ENCODE data around the gene PRKCH. TPM values are rescaled to one million over a fixed set of nuclear protein-coding genes. Genes with fewer than 3 reads are reported as not detected.

Gene PRKCH
- total and polyA plus RNA-seq, 2 donors (not counting 3 experiments of a cell fraction or from before 2014, with no cell fraction given), result 97.7 to 103 TPM

GRCh38 chr14:61557854-61558253 lies 236.5 kb downstream of the PRKCH start:
- no peak overlapping the region for H2AFZ ChIP-seq (ENCODE audit: low read depth, low read length)
- H3K79me2 ChIP-seq (ENCODE audit: control insufficient read depth, insufficient read depth, low read length), result no peaks in the 10 kb centered on the region
- H4K20me1 ChIP-seq (replicated peaks; ENCODE audit: control insufficient read depth, extremely low read depth, insufficient read depth, low read length), result no peaks in the 10 kb centered on the region
- dilution Hi-C loops (cut with MboI; ENCODE audit: extremely low pct_ligation_motif_present, low sequenced_read_pairs), result no loop called here
- ChIA-PET POLR2A (interaction anchor here (0.5 kb wide), 1 partner anchor 107 kb away, joined by 3 read pairs; no protein-coding TSS in a partner anchor), CTCF (interaction anchor here (0.9 to 1.9 kb wide), 3 partner anchors 46 to 82 kb away, joined by 3 to 7 read pairs (median 3); no protein-coding TSS in a partner anchor)
- H3K9ac ChIP-seq (replicated peaks; ENCODE audit: extremely low read depth, insufficient read depth, low read length), result no peak overlapping the region
- no peak overlapping the region for H3K27ac ChIP-seq (ENCODE audit: insufficient read depth, low read depth, low read length)
- H3K4me1 ChIP-seq (ENCODE audit: control insufficient read depth, extremely low read depth, insufficient read depth, low read length), result peaks cover 24% of the 10 kb centered on the region
- BruUV-seq (replicated peaks), result no TSS peak
- intact Hi-C loops (cut with micrococcal nuclease), result no loop called here
- no peak for DNase-seq (ENCODE audit: low read depth, low spot score)
- no peak for FAIRE-seq
- H3K9me3 ChIP-seq (replicated peaks; ENCODE audit: control insufficient read depth, insufficient read depth, low read length), result no peaks in the 10 kb centered on the region
- no peaks in the 10 kb centered on the region for H3K27me3 ChIP-seq (ENCODE audit: control insufficient read depth in 2 of 2, insufficient read depth in 2 of 2, low read length in 2 of 2)
- H3K9me1 ChIP-seq (replicated peaks; ENCODE audit: control insufficient read depth, extremely low read depth, insufficient read depth, low read length), result no peaks in the 10 kb centered on the region
- no peak overlapping the region for H3K4me3 ChIP-seq (replicated peaks in 1 of 3; ENCODE audit: insufficient read depth in 1 of 3, low read depth in 1 of 3, low read length in 3 of 3)
- no peak overlapping the region for H3K4me2 ChIP-seq (ENCODE audit: insufficient read depth, low read length)
- TF ChIP-seq POLR2A (IDR thresholded peaks at IDR 0.05; ENCODE audit: low read depth, low read length) (no peak), MYC (IDR thresholded peaks at IDR 0.05; ENCODE audit: low read depth, low read length) (no peak), EZH2 (IDR thresholded peaks at IDR 0.05; ENCODE audit: borderline replicate concordance, low read depth, low read length, severe bottlenecking) (no peak), MAX (IDR thresholded peaks at IDR 0.05; ENCODE audit: insufficient read depth, insufficient read length) (no peak), GATA2 (IDR thresholded peaks at IDR 0.05; ENCODE audit: insufficient read depth, insufficient read length, low read depth, low read length) (no peak), FOS (IDR thresholded peaks at IDR 0.05; ENCODE audit: borderline replicate concordance, insufficient read depth, low read length) (no peak), CTCF (IDR thresholded peaks at IDR 0.05; ENCODE audit: extremely low read depth in 1 of 2, insufficient read depth in 1 of 2, low read depth in 1 of 2, low read length in 2 of 2) (no peak), JUN (IDR thresholded peaks at IDR 0.05; ENCODE audit: borderline replicate concordance, insufficient read depth, insufficient read length, low read depth) (no peak), POLR2AphosphoS5 (IDR thresholded peaks at IDR 0.05; ENCODE audit: insufficient read depth, low read depth, low read length) (no peak)
- no peaks in the 10 kb centered on the region for H3K36me3 ChIP-seq (ENCODE audit: control insufficient read depth in 2 of 2, extremely low read depth in 1 of 2, insufficient read depth in 2 of 2, low read length in 2 of 2)
